Neural progenitor cell (in vitro differentiated cells): ENCODE data around the gene CTSE. TPM values are rescaled to one million over a fixed set of nuclear protein-coding genes. Genes with fewer than 3 reads are reported as not detected.
"Not testable (repeated sequence)": the region's sequence is repeated elsewhere in the genome, so short reads cannot be mapped to it uniquely, and the experiment has no call there.

Source experiments
- DNase-seq: peaks from one replicate; pipeline ENCODE4 v3.0.0-alpha.2; 2016; ENCODE audit warnings: low spot score
- H2AFZ ChIP-seq: fragments of 200-600 bp; sonication (generic); replicated peaks from 2 replicates; pipeline ENCODE4 v1.6.1; 2016; ENCODE audit warnings: antibody characterized with exemption
- H3F3A ChIP-seq: fragments of 200-600 bp; sonication (generic); 2 replicates; pipeline ENCODE4 v1.6.1; 2016; ENCODE audit warnings: antibody characterized with exemption, low read depth
- H3K27ac ChIP-seq: fragments of 200-600 bp; sonication (generic); 2 replicates; pipeline ENCODE4 v1.5.1; 2016; ENCODE audit warnings: mild to moderate bottlenecking
- H3K27me3 ChIP-seq: fragments of 200-600 bp; sonication (generic); 2 replicates; pipeline ENCODE4 v1.6.1; 2016; ENCODE audit warnings: mild to moderate bottlenecking, moderate library complexity
- H3K36me3 ChIP-seq: fragments of 200-600 bp; sonication (generic); 2 replicates; pipeline ENCODE4 v1.5.1; 2016
- H3K4me1 ChIP-seq: fragments of 200-600 bp; sonication (generic); 2 replicates; pipeline ENCODE4 v1.6.1; 2016; ENCODE audit warnings: mixed run types
- H3K4me2 ChIP-seq: fragments of 200-600 bp; sonication (generic); 2 replicates; pipeline ENCODE4 v1.6.1; 2016
- H3K4me3 ChIP-seq: fragments of 200-600 bp; sonication (generic); 2 replicates; pipeline ENCODE4 v1.5.1; 2016
- H3K79me2 ChIP-seq: fragments of 200-600 bp; sonication (generic); 2 replicates; pipeline ENCODE4 v1.6.1; 2016; ENCODE audit warnings: low read depth
- H3K9ac ChIP-seq: fragments of 200-600 bp; sonication (generic); 2 replicates; pipeline ENCODE4 v1.6.1; 2016
- H3K9me3 ChIP-seq: fragments of 200-600 bp; sonication (generic); 2 replicates; pipeline ENCODE4 v1.5.1; 2016; ENCODE audit warnings: low read depth
- H4K20me1 ChIP-seq: fragments of 200-600 bp; sonication (generic); 2 replicates; pipeline ENCODE4 v1.6.1; 2016; ENCODE audit warnings: low read depth
- H3K27ac Mint-ChIP-seq: 3 replicates; pipeline ENCODE4 v1.8.0; 2021; ENCODE audit warnings: mixed read lengths
- H3K27me3 Mint-ChIP-seq: 2 replicates; pipeline ENCODE4 v1.8.0; 2022; ENCODE audit warnings: low read depth, mild to moderate bottlenecking, inconsistent platforms, moderate library complexity, mixed read lengths; ENCODE audit not compliant: insufficient read depth
- H3K36me3 Mint-ChIP-seq: 3 replicates; pipeline ENCODE4 v1.8.0; 2021; ENCODE audit warnings: mixed read lengths
- H3K4me1 Mint-ChIP-seq: 3 replicates; pipeline ENCODE4 v1.8.0; 2021; ENCODE audit warnings: mixed read lengths
- H3K4me3 Mint-ChIP-seq: 3 replicates; pipeline ENCODE4 v1.8.0; 2021; ENCODE audit warnings: mild to moderate bottlenecking, moderate library complexity, mixed read lengths
- H3K9me3 Mint-ChIP-seq: 3 replicates; pipeline ENCODE4 v1.8.0; 2020; ENCODE audit warnings: mixed read lengths
- EZH2 ChIP-seq: fragments of 200-600 bp; sonication (generic); IDR thresholded peaks from 2 replicates; pipeline ENCODE4 v1.6.1; 2017; ENCODE audit warnings: antibody characterized with exemption, mild to moderate bottlenecking, moderate library complexity
- EZH2phosphoT487 ChIP-seq: fragments of 200-600 bp; sonication (generic); IDR thresholded peaks from 2 replicates; pipeline ENCODE4 v1.6.1; 2017; ENCODE audit warnings: antibody characterized with exemption
- total RNA-seq: library from RNA; depleted of rRNA; stranded (reverse); fragments of >200 nt; gene quantifications from 2 replicates; pipeline ENCODE4 v1.2.3, GENCODE V29; 2015; ENCODE audit warnings: low replicate concordance
- TF ChIP-seq, protein P1 (sequence below): fragments of 200-600 bp; sonication (generic); IDR thresholded peaks from 2 replicates; pipeline ENCODE4 v1.5.1; 2017; ENCODE audit warnings: antibody characterized with exemption, mild to moderate bottlenecking

The CTSE gene
- total RNA-seq, 1 donor from 2014 or later, result not detected

- not testable (repeated sequence) for H3K27ac ChIP-seq, H3K9me3 ChIP-seq
Observed at GRCh38 chr1:206052231-206052865, 28.7 kb upstream of the CTSE start.

GRCh38 chr1:206050655-206051235 lies 27.1 kb upstream of the CTSE start:
- DNase-seq, result no peak
- Mint-ChIP-seq H3K9me3 (peaks cover 14% of the 10 kb centered on the region), H3K27ac (no peak overlapping the region), H3K27me3 (peaks cover 2% of the 10 kb centered on the region), H3K4me3 (no peak overlapping the region), H3K4me1 (peaks cover 13% of the 10 kb centered on the region), H3K36me3 (peaks cover 3% of the 10 kb centered on the region)
- H3K79me2 ChIP-seq, result no peaks in the 10 kb centered on the region
- no peak overlapping the region for H3K27ac ChIP-seq
- no peak overlapping the region for H3K4me3 ChIP-seq
- H3K4me2 ChIP-seq, result no peak overlapping the region
- peaks cover 4% of the 10 kb centered on the region for H3K4me1 ChIP-seq
- H3K36me3 ChIP-seq, result no peaks in the 10 kb centered on the region
- TF ChIP-seq, protein P1, sequence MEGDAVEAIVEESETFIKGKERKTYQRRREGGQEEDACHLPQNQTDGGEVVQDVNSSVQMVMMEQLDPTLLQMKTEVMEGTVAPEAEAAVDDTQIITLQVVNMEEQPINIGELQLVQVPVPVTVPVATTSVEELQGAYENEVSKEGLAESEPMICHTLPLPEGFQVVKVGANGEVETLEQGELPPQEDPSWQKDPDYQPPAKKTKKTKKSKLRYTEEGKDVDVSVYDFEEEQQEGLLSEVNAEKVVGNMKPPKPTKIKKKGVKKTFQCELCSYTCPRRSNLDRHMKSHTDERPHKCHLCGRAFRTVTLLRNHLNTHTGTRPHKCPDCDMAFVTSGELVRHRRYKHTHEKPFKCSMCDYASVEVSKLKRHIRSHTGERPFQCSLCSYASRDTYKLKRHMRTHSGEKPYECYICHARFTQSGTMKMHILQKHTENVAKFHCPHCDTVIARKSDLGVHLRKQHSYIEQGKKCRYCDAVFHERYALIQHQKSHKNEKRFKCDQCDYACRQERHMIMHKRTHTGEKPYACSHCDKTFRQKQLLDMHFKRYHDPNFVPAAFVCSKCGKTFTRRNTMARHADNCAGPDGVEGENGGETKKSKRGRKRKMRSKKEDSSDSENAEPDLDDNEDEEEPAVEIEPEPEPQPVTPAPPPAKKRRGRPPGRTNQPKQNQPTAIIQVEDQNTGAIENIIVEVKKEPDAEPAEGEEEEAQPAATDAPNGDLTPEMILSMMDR, result no peak
- TF ChIP-seq EZH2phosphoT487 (no peak), EZH2 (no peak)
- H3K9me3 ChIP-seq, result peaks cover 6% of the 10 kb centered on the region
- H3F3A ChIP-seq, result no peaks in the 10 kb centered on the region
- H2AFZ ChIP-seq, result no peak overlapping the region
- H3K27me3 ChIP-seq, result no peaks in the 10 kb centered on the region
- no peaks in the 10 kb centered on the region for H4K20me1 ChIP-seq
- H3K9ac ChIP-seq, result no peak overlapping the region

More at GRCh38 chr1:206052231-206052865, 28.7 kb upstream of the CTSE start:
- not testable (repeated sequence) for H3K4me1 ChIP-seq, H3K9ac ChIP-seq, DNase-seq, H3K36me3 Mint-ChIP-seq, H3K4me2 ChIP-seq, H3K79me2 ChIP-seq, H3K27me3 Mint-ChIP-seq, H2AFZ ChIP-seq, H3K27ac Mint-ChIP-seq, H3K27me3 ChIP-seq, H3K4me3 Mint-ChIP-seq, H3K4me3 ChIP-seq, H3F3A ChIP-seq, H3K36me3 ChIP-seq, H4K20me1 ChIP-seq
- peaks cover 14% of the 10 kb centered on the region for H3K9me3 Mint-ChIP-seq
- peaks cover 13% of the 10 kb centered on the region for H3K4me1 Mint-ChIP-seq

- H3K9me3 Mint-ChIP-seq, result peaks cover 14% of the 10 kb centered on the region
- H3K4me1 Mint-ChIP-seq, result peaks cover 13% of the 10 kb centered on the region
- H3K27me3 Mint-ChIP-seq, result peaks cover 2% of the 10 kb centered on the region
- H3K9ac ChIP-seq, result no peak overlapping the region
- H3K4me1 ChIP-seq, result peaks cover 4% of the 10 kb centered on the region
- no peaks in the 10 kb centered on the region for H3K36me3 ChIP-seq
- H3K4me3 ChIP-seq, result no peak overlapping the region
- H3K79me2 ChIP-seq, result no peaks in the 10 kb centered on the region
- H3K9me3 ChIP-seq, result peaks cover 6% of the 10 kb centered on the region
- no peak overlapping the region for H3K4me3 Mint-ChIP-seq
- no peaks in the 10 kb centered on the region for H4K20me1 ChIP-seq
- no peak overlapping the region for H3K27ac ChIP-seq
- TF ChIP-seq EZH2phosphoT487 (no peak), EZH2 (no peak)
- TF ChIP-seq, protein P1, result no peak
- no peak overlapping the region for H2AFZ ChIP-seq
- no peak for DNase-seq
- H3K36me3 Mint-ChIP-seq, result peaks cover 3% of the 10 kb centered on the region
- H3K4me2 ChIP-seq, result no peak overlapping the region
- no peaks in the 10 kb centered on the region for H3K27me3 ChIP-seq
- no peaks in the 10 kb centered on the region for H3F3A ChIP-seq
- no peak overlapping the region for H3K27ac Mint-ChIP-seq
Observed at GRCh38 chr1:206049919-206050600, 26.4 kb upstream of the CTSE start.

GRCh38 chr1:206049293-206049692 lies 25.6 kb upstream of the CTSE start:
- Mint-ChIP-seq H3K36me3 (peaks cover 3% of the 10 kb centered on the region), H3K4me3 (no peak overlapping the region), H3K9me3 (peaks cover 14% of the 10 kb centered on the region), H3K4me1 (peaks cover 13% of the 10 kb centered on the region), H3K27ac (no peak overlapping the region), H3K27me3 (peaks cover 2% of the 10 kb centered on the region)
- H3K9ac ChIP-seq, result no peak overlapping the region
- no peak for DNase-seq
- no peaks in the 10 kb centered on the region for H3F3A ChIP-seq
- no peak overlapping the region for H2AFZ ChIP-seq
- H3K27ac ChIP-seq, result no peak overlapping the region
- H3K36me3 ChIP-seq, result no peaks in the 10 kb centered on the region
- no peak for TF ChIP-seq EZH2
- H3K4me2 ChIP-seq, result no peak overlapping the region
- H3K4me3 ChIP-seq, result no peak overlapping the region
- peaks cover 4% of the 10 kb centered on the region for H3K4me1 ChIP-seq
- no peaks in the 10 kb centered on the region for H3K79me2 ChIP-seq
- no peaks in the 10 kb centered on the region for H3K27me3 ChIP-seq
- peaks cover 6% of the 10 kb centered on the region for H3K9me3 ChIP-seq
- no peaks in the 10 kb centered on the region for H4K20me1 ChIP-seq
